Ishikawa (cell line): ENCODE results near the gene USP32.

ENCODE experiments used
- CEBPB ChIP-seq: IDR thresholded peaks from 2 replicates; pipeline ENCODE4 v1.6.1; 2012
- CREB1 ChIP-seq: IDR thresholded peaks from 2 replicates; pipeline ENCODE4 v1.6.1; 2012; ENCODE audit warnings: low read depth
- EGR1 ChIP-seq: IDR thresholded peaks from 2 replicates; pipeline ENCODE4 v1.6.1; 2012
- EP300 ChIP-seq: IDR thresholded peaks from 2 replicates; pipeline ENCODE4 v1.6.1; 2012; ENCODE audit warnings: borderline replicate concordance
- FOXM1 ChIP-seq: IDR thresholded peaks from 2 replicates; pipeline ENCODE4 v1.6.1; 2012; ENCODE audit warnings: low read depth, borderline replicate concordance
- NFIC ChIP-seq: IDR thresholded peaks from 2 replicates; pipeline ENCODE4 v1.6.1; 2012
- RAD21 ChIP-seq: IDR thresholded peaks from 2 replicates; pipeline ENCODE4 v1.6.1; 2012; ENCODE audit warnings: low read depth
- TAF1 ChIP-seq: IDR thresholded peaks from 2 replicates; pipeline ENCODE4 v1.6.1; 2012; ENCODE audit warnings: low read depth, mild to moderate bottlenecking
- TCF12 ChIP-seq: IDR thresholded peaks from 2 replicates; pipeline ENCODE4 v1.6.1; 2012; ENCODE audit warnings: low read depth
- TEAD4 ChIP-seq: IDR thresholded peaks from 2 replicates; pipeline ENCODE4 v1.6.1; 2012
- YY1 ChIP-seq: IDR thresholded peaks from 2 replicates; pipeline ENCODE4 v1.6.1; 2012; ENCODE audit warnings: low read depth
- ZBTB7A ChIP-seq: IDR thresholded peaks from 2 replicates; pipeline ENCODE4 v1.6.1; 2012; ENCODE audit warnings: low read depth
- TF ChIP-seq, protein P1 (sequence below): IDR thresholded peaks from 2 replicates; pipeline ENCODE4 v1.6.1; 2012
- TF ChIP-seq, protein P2 (sequence below): IDR thresholded peaks from 2 replicates; pipeline ENCODE4 v1.6.1; 2012
- TF ChIP-seq, protein P3 (sequence below): IDR thresholded peaks from 2 replicates; pipeline ENCODE4 v1.6.1; 2012; ENCODE audit warnings: low read depth, mild to moderate bottlenecking

Gene USP32

DNA sequence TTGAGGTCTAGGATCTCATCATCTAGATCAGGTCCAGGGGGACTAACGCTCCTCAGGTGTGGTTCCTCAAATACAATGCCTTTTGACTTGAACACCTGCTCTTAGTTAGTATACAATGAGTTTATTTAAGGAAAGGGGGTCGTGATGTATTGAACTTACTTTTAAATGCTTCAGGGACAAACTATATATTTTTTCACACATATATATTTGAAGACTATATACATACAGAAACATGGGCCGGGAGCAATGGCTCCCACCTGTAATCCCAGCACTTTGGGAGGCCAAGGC is 11.5 kb upstream of the USP32 start:
- no peak for TF ChIP-seq TAF1
- TF ChIP-seq CEBPB = no peak
- no peak for TF ChIP-seq TEAD4
- no peak for TF ChIP-seq FOXM1
- no peak for TF ChIP-seq TCF12
- TF ChIP-seq YY1 = no peak

DNA sequence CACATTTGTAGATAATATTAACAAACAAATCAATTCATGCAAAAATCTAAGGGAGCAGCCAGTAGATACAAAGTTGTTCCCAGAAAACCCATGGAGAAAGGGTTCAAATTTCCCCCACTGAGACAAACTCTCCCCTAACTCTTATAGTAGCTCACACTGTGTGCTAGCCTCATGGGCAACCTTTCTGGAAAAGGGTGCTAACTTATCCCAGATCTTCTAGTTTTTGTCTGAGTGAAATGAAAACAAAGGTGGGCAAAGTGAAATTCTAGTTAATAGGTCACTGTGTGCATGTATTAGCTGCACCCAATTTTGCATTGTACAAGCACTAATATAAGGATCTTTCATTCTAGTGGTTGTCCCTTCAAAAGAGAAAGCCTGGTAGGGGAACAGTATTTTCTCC is 9.9 kb upstream of the USP32 start:
- TF ChIP-seq FOXM1 (no peak), NFIC (no peak), TCF12 (no peak)
- TF ChIP-seq, protein P1, sequence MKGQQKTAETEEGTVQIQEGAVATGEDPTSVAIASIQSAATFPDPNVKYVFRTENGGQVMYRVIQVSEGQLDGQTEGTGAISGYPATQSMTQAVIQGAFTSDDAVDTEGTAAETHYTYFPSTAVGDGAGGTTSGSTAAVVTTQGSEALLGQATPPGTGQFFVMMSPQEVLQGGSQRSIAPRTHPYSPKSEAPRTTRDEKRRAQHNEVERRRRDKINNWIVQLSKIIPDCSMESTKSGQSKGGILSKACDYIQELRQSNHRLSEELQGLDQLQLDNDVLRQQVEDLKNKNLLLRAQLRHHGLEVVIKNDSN = no peak
- TF ChIP-seq, protein P2, sequence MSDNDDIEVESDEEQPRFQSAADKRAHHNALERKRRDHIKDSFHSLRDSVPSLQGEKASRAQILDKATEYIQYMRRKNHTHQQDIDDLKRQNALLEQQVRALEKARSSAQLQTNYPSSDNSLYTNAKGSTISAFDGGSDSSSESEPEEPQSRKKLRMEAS = no peak

DNA sequence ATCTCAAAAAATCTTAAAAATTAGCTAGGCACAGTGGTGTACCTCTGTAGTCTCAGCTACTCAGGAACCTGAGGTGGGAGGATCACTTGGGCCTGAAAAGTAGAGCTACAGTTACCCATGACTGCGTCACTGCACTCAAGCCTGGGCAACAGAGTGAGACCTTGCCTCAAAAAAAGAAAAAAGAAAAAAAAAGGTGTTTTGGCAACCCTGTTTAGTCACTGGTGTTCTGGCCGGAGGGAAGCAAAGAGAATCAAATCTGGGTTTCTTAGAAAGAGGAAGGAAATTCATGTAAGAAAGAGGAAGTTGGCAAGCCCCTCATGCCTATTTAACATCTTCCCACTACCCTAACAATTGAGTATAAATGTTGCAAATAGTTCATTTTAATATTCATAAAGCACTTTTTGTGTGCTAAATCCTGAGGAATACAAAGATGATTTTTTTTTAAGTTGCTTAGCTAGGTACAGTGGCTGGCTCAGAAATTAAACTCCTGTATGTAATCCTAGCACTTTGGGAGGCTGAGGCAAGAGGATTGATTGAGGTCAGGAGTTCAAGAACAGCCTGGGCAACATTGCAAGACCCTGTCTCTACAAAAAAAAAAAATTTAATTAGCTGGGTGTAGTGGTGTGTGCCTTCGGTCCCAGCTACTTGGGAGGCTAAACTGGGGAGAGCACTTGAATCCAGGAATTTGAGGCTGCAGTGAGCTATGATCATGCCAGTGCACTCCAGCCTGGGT is 6.5 kb upstream of the USP32 start:
- TF ChIP-seq TCF12 = no peak
- no peak for TF ChIP-seq EP300

DNA sequence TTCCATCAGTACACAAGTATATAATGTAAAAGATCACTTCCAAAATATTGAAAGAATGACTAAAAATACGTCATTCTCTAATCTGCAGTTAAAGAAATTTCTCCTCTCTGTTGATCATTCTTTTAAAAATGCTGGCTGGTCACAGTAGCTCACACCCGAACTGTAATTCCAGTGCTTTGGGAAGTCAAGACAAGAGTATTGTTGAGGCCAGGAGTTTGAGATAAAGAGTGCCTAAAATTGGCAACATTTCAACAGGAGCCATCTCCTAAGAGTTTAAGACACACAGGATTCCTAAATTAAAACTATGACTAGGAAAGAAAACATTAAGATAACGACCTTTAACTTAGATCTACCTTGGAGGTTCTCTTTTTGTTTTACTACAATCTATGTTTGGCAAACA is 4.5 kb upstream of the USP32 start:
- TF ChIP-seq EP300 (no peak), RAD21 (no peak), TEAD4 (no peak), ZBTB7A (no peak), YY1 (no peak), NFIC (no peak), TCF12 (no peak), TAF1 (no peak), CEBPB (no peak), CREB1 (no peak), EGR1 (no peak), FOXM1 (no peak)
- TF ChIP-seq, protein P1 = no peak
- TF ChIP-seq, protein P2 = no peak
- TF ChIP-seq, protein P3, sequence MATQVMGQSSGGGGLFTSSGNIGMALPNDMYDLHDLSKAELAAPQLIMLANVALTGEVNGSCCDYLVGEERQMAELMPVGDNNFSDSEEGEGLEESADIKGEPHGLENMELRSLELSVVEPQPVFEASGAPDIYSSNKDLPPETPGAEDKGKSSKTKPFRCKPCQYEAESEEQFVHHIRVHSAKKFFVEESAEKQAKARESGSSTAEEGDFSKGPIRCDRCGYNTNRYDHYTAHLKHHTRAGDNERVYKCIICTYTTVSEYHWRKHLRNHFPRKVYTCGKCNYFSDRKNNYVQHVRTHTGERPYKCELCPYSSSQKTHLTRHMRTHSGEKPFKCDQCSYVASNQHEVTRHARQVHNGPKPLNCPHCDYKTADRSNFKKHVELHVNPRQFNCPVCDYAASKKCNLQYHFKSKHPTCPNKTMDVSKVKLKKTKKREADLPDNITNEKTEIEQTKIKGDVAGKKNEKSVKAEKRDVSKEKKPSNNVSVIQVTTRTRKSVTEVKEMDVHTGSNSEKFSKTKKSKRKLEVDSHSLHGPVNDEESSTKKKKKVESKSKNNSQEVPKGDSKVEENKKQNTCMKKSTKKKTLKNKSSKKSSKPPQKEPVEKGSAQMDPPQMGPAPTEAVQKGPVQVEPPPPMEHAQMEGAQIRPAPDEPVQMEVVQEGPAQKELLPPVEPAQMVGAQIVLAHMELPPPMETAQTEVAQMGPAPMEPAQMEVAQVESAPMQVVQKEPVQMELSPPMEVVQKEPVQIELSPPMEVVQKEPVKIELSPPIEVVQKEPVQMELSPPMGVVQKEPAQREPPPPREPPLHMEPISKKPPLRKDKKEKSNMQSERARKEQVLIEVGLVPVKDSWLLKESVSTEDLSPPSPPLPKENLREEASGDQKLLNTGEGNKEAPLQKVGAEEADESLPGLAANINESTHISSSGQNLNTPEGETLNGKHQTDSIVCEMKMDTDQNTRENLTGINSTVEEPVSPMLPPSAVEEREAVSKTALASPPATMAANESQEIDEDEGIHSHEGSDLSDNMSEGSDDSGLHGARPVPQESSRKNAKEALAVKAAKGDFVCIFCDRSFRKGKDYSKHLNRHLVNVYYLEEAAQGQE = no peak

DNA sequence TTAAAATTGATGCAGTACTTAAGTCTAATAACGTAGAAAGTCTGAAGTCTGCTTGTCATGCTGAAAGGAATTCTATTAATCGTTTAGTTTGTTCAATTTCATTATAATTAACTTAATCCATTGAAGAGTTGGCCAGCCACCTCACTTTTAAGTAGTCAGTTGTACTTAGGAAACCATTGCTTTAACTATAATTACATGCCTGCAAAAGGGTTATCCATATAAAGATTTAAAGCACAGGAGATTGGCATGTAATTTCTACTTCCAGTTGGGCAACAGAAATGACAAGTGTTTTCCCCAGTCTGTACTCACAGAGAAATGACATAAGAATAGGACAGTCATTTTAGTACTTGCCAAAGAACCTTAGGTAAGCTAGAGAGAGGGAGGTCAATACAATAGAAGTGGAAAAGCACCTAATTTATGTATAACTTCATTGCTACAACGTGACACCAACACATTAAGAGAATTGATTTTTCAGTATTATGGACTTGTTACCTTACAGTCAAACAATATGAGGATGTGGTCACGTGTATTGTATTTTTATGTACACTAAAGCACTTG is 3.7 kb upstream of the USP32 start:
- TF ChIP-seq EP300 (no peak), NFIC (no peak), FOXM1 (no peak), YY1 (no peak), TEAD4 (no peak), EGR1 (no peak), CEBPB (no peak), ZBTB7A (no peak), RAD21 (no peak), TAF1 (no peak), TCF12 (no peak), CREB1 (no peak)
- TF ChIP-seq, protein P1 = no peak
- TF ChIP-seq, protein P3 = no peak
- TF ChIP-seq, protein P2 = no peak
